CD1c-positive myeloid dendritic cell (primary cell): Measurements from ENCODE around the gene DSCAML1.

Source experiments
- DNase-seq: peaks from one replicate; pipeline ENCODE4 v3.0.0-alpha.2; 2016; ENCODE audit errors: extremely low spot score

Gene DSCAML1

DNA sequence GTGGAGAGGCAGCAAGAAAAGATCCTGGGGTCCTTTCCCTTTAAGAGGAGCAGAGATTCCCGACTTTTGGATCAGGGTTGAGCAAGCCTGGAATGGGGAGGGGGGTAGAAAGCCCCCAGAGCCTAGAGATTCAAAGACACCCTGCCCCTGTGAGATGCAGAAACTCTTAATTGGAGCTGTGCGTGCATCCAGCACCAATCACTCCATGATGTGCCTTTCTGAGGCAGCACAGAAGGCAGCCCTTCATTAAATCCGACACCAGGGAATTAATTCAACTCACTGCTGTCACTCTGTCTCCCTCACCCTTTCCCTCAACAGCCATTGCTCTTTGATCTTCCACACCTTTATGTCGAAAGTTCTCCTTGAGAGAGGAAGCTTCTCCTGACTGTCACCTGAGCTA lies 43.0 kb downstream of the DSCAML1 start:
- DNase-seq = no peak

DNA sequence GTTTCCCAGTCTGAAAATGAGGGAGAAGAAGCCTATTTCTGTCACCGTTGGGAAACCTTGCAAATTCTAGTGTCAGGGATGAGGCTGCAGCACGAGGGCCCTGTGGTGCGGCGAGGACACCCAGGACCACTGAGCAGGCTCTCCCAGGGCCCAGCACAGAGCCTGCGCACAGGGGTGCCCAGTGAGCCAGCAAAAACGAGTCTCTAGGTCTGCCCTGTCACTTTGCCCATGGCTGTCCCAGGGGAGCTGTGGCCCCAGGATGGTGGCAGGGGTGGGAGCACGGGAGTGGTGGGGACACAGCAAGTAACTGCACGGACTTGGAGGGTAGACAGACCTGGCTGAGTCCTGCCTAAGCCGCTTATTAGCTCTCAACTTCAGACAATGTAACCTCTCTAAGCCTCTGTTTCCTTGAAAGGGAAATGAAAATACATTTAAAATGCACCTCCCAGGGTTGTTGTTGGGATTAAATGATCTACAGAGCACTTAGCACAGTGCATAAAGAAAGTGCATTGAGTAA lies 44.2 kb downstream of the DSCAML1 start:
- no peak for DNase-seq

GRCh38 chr11:117752071-117752470 lies 44.9 kb downstream of the DSCAML1 start:
- no peak for DNase-seq

DNA sequence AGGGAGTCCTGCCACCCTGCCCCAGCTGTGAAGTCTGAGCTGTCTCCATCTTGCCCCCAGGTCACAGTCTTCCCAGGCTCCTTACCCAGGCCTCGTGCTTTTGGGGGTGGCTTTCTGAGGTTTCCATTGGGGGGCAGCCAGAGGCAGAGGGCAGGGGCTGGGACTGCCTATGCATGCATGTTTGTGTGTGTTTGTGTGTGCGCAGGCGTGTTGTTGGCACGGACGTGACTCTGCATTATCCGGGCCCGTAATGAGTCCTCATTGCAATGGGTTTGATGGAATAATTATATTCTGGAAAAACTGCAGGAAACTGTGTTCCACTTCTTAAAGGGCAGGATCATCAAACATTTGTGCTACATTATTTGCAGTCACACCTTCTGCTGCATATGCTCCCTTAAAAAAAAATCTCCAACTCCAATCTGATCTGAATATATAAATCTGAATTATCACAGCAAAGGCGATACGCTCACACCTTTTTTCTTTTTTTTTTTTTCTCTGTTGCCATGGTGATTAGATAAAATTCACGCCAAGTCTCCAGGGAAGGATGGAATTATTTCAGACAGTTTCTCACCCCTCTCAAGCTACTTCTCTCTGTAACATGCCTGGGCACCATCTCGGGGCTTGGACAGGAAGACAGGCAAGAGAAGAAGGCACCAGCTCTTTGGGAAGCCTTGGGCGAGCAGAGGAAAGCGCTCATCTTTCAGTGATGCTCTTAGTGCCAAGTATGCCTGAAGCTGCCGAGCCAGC lies 45.9 kb downstream of the DSCAML1 start:
- DNase-seq = no peak

DNA sequence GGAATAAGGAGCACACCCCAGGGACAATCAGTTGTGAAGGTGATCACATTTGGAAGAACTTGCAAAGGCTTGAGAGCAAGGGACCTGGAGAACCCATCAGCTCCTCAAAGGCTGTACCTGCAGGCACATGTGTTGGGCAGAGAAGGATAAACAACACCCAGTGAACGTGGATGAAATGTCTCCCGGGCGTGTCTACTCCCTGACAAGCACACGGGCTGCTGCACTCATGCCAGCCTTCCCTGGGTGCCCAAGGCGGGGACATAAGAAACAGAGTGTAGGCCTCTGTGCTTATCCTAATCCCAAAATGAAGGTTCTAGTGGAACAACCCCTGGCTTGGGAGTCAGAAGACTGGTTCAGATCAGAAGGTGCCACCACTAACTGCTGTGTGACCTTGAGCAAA lies 46.7 kb downstream of the DSCAML1 start:
- no peak for DNase-seq

- DNase-seq = no peak
Measured at GRCh38 chr11:117749541-117749910, 47.5 kb downstream of the DSCAML1 start.

DNA sequence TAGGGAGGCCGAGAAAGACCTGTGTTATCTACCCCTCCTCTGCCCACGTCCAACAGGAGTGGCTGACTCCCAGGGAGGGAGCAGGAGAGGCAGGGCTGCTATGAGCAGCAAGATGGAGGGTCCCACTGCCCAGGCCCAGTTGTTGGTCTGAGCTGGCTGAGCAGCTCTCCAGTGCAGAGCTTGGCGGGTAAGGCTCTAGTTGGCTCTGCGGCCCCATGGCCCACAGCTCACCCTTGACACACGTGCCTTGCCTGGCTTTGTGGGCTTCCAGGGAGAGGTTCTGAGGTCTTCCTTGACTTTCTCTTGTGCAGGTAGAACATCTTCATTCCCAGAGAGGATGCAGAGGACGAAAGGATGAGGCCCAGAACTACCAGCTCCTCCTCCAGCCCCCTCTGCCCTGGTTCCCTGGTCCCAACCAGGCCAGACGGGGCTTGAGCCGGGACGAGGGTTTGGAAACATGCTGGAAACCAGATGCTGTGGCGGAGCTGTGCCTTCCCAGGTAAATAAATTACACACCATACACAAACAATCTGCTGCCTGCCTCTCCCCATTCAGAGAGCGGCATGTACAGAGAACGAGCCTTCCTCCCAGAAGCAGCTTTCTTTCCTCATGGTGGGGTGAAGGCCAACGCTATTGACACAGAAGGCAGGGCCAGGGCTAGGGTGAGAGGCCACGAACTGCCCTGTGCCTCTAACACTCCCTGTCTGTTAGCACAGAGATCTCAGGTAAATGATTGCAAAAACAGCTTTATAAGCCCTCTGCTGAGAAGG lies 48.1 kb downstream of the DSCAML1 start:
- DNase-seq = no peak

- DNase-seq = no peak
Measured at GRCh38 chr11:117747892-117748291, 49.1 kb downstream of the DSCAML1 start.

- no peak for DNase-seq
Measured at GRCh38 chr11:117745346-117745745, 51.7 kb downstream of the DSCAML1 start.

DNA sequence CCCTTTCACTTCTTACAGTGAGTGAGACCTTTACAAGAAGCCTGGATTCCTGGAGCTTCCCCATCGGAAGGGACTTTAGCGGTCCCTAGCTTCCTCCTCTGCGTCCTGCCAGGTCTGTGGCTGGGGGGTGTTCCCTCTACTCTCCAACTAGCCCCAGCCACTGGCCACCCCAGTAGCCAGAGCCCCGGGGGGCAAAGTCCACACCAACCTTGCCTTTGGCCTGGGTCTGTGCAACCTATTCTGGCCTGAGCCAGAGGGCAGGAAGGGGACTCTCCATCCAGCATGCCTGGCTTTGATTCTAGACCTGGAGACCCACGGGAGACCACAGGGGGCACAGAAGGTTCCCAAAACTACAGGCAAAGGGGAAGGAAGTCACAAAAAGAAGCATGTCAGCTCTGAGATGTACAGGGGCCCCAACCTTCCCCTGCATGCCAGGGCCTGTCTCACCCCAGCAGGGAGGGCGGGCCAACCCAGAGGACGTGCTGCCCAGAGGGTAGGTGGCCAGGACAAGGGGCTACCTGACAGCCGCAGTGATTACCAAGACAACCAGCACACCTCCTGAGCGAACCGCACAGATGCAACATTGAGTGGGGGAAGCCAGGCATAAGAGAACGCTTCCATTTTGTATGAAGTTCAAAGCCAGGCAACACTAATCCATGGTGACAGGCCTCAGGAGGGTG lies 52.4 kb downstream of the DSCAML1 start:
- no peak for DNase-seq

- no peak for DNase-seq
Measured at GRCh38 chr11:117743121-117743815, 53.7 kb downstream of the DSCAML1 start.

GRCh38 chr11:117738246-117738957 lies 58.6 kb downstream of the DSCAML1 start:
- no peak for DNase-seq

DNA sequence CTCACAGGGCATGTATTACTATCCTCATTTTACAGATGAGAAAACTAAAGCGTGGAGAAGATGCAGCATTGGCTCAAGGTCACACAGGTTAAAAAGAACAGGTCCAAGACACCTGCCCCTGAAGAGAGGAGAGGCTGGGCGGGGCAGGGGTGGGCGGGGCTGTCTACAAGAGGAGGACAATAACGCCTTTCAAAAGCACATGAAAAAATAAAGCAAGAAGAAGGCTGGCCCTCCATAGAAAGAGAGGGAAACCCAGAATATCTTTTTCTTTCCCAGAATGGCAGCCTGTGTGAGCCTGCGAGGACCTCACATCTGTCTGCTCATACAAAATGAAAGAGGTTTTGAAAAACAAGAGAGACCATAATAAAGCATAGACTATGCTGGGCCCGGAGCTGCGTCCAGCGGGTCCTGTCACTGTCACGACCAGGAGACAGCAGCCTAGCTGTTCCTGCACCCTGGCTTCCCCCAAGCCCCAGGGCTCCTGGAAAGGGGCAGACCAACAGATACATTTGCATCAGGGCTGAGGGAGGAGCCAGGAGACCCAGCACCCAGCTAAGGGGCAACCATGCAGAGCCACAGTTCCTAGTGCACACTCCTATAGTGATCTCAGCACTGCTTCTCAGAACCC lies 61.6 kb downstream of the DSCAML1 start:
- DNase-seq = no peak

GRCh38 chr11:117734601-117735024 lies 62.4 kb downstream of the DSCAML1 start:
- no peak for DNase-seq

DNA sequence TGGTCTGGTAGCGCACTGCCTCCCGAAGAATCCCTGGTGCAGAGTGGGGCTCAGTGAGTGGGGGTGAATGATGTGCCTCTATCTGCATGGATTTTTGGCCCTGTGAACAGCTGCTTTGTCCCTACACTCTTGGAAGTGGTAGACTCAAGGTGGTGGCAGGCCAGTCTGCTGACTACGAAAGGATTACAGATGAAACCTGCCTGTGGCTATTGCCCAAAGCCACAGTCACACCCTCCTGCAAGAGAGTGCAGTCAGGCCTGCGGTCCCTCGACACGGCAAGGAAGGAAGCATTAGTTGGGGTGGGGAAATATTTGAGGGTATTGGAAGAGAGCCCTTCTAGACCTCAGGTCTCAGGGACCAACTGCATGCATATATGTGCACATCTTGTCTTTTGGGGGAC lies 63.7 kb downstream of the DSCAML1 start:
- DNase-seq = no peak

DNA sequence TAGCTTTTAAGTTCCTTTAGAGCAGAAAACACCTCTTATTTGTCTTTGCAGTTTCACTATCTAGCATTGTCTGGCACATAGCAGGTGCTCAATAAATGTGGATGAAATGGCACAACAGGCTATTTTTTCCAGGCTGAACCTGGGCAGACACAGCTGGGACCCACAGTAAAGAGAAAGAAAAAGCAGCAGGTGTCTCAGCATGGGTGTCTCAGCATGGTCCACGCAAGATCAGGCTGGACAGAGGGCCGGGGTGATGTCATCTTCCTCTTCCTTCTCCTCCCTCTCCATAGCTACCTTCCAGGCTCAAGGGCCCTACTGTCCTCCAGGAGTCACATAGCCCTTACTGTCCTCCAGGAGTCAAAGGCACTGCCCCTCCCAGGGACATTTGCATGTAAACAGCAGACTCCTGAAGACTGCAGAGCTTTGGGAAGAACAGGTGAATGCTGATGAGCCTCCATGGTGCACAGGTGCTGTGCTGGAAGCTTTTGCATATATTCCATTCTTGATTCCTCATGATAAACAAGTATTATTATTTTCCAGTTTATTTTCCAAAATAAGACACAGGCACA lies 65.2 kb downstream of the DSCAML1 start:
- DNase-seq = no peak

GRCh38 chr11:117730208-117730800 lies 66.7 kb downstream of the DSCAML1 start:
- no peak for DNase-seq

DNA sequence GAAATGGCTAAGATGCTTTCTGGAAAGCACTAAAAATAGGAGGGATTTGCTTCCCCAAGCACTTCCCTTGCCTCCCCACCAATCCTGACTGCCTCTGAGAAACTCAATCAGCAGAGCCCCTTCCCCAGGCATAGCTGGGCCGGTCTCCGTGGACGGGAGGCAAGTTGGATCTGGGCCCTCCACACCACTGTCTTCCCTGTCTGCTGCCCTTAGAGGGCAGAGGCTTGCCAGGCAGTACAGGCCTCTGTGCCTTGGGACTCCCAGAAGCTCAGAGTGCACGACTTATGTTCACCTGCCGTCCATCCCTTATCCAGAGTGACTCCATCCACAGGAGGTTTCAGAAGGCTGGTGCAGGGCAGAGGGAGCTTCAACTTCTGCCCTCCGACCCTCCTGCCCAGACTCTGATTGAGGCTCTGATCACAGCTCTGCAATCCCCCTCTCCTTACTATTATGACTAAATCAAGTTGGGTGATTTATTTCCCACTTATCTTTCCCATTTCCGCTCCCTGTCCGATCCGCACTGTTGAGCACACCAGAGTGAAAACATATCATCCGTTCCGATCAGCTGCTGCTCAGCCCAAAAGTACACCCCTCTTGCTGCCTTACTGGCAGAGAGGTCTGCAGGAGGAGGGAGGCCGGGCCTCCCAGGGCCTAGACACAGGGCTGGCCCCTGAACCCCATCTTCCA lies 71.8 kb downstream of the DSCAML1 start:
- DNase-seq = no peak

DNA sequence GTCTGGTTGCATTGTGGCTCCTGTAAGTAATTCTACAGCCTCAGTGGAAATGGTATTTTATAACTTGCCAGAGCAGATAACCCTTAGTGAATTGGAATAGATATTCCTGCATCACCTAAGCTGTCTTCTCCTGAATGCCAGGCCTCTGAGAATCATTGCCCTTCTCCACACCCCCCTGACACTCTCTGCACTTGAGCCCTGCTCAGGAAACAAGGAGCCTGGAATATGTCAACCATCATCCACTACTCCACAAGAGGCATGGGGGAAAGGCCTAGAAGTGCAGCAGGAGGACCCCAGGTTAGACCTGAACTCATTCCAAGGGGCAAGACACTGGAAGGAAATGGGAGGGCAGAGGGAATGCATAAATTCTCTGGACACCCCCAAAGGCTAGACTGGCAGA lies 72.4 kb downstream of the DSCAML1 start:
- no peak for DNase-seq
